ENCODE data around the gene PRKG2.

DNA sequence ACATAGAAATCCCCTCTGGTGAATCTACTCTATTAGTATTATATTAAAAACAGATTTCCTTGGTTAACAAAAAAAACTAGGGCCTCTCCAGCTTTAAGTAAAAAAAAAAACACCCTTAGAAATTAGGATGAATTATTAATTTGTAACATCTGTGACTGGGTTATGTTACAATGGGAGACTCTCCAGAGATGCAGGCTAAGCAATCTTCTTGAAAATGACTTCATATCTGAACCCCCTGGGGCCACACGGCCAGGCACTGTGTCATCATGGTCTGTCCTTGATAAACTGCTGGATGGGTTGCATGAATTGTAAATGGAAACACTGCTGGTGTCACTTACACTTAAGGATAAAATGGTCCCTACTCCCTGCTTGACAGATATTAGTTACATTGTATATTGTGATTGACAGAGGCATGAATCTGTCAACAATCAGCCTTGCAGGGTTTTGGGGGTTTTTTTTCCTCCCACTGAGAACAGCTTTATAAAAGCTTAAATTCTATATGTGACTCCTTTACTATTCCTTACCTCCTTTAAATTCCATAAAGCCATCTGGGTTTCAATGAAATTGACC, 49.1 kb downstream of the PRKG2 start:
- TF ChIP-seq, protein P1, sequence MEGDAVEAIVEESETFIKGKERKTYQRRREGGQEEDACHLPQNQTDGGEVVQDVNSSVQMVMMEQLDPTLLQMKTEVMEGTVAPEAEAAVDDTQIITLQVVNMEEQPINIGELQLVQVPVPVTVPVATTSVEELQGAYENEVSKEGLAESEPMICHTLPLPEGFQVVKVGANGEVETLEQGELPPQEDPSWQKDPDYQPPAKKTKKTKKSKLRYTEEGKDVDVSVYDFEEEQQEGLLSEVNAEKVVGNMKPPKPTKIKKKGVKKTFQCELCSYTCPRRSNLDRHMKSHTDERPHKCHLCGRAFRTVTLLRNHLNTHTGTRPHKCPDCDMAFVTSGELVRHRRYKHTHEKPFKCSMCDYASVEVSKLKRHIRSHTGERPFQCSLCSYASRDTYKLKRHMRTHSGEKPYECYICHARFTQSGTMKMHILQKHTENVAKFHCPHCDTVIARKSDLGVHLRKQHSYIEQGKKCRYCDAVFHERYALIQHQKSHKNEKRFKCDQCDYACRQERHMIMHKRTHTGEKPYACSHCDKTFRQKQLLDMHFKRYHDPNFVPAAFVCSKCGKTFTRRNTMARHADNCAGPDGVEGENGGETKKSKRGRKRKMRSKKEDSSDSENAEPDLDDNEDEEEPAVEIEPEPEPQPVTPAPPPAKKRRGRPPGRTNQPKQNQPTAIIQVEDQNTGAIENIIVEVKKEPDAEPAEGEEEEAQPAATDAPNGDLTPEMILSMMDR (IDR thresholded peaks at IDR 0.05) = no peak
- TF ChIP-seq ZFX (IDR thresholded peaks at IDR 0.05; ENCODE audit: borderline replicate concordance) = no peak

Measured in 22Rv1 (cell line).